Measurements from ENCODE around the gene GSTA5. TPM values are rescaled to one million over a fixed set of nuclear protein-coding genes. Genes with fewer than 3 reads are reported as not detected.
"Not testable (repeated sequence)": the region's sequence is repeated elsewhere in the genome, so short reads cannot be mapped to it uniquely, and the experiment has no call there.

Gene GSTA5
- total RNA-seq, 2 donors from 2014 or later = not detected

DNA sequence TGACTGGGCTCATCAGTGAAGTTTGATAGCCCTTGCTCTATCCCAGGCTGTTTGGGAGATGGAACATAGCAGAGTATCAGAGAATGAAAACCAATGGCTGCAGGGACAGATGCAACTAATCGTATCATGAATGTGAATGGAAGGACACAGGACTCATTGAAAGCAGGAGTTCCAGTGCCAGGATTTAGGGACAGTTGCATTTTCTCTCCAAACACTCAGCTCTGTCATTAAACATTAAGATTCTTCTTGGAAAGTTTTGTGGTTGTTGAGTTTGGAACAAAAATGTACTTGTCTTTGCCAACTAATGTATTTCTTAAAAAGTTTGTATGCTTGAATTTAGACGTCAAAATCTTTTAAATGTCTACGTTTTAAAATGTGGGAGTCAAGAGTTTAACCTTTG, 31.0 kb upstream of the GSTA5 start:
- no peak overlapping the region for H3K27ac ChIP-seq
- no peaks in the 10 kb centered on the region for H3K9me3 ChIP-seq
- intact Hi-C loops (cut with DNase I) = no loop called here
- H3K36me3 ChIP-seq = no peaks in the 10 kb centered on the region
- no peak for TF ChIP-seq CTCF (IDR thresholded peaks at IDR 0.05)
- no peak for TF ChIP-seq POLR2AphosphoS5 (IDR thresholded peaks at IDR 0.05)
- TF ChIP-seq POLR2A (IDR thresholded peaks at IDR 0.05) = no peak
- H3K4me1 ChIP-seq (replicated peaks) = no peaks in the 10 kb centered on the region
- 26% methylated on average over 3 of the region's 3 CpGs for WGBS
- H3K27me3 ChIP-seq (replicated peaks; ENCODE audit: insufficient read depth) = no peaks in the 10 kb centered on the region
- no peak overlapping the region for H3K4me3 ChIP-seq
- DNase-seq (ENCODE audit: low spot score) = no peak

GRCh38 chr6:52870335-52871091, 29.9 kb upstream of the GSTA5 start:
- H3K4me3 ChIP-seq; DNase-seq (ENCODE audit: low spot score); H3K4me1 ChIP-seq (replicated peaks); H3K36me3 ChIP-seq; H3K9me3 ChIP-seq; H3K27ac ChIP-seq; intact Hi-C loops (cut with DNase I); H3K27me3 ChIP-seq (replicated peaks; ENCODE audit: insufficient read depth): not testable (repeated sequence)
- 77% methylated on average over 3 of the region's 3 CpGs for WGBS

- H3K27ac ChIP-seq; intact Hi-C loops (cut with DNase I); H3K27me3 ChIP-seq (replicated peaks; ENCODE audit: insufficient read depth); H3K9me3 ChIP-seq; H3K4me3 ChIP-seq; H3K36me3 ChIP-seq; H3K4me1 ChIP-seq (replicated peaks); DNase-seq (ENCODE audit: low spot score): not testable (repeated sequence)
- WGBS = 67% methylated on average over 5 of the region's 5 CpGs
Observed at GRCh38 chr6:52868899-52869298, 28.3 kb upstream of the GSTA5 start.

DNA sequence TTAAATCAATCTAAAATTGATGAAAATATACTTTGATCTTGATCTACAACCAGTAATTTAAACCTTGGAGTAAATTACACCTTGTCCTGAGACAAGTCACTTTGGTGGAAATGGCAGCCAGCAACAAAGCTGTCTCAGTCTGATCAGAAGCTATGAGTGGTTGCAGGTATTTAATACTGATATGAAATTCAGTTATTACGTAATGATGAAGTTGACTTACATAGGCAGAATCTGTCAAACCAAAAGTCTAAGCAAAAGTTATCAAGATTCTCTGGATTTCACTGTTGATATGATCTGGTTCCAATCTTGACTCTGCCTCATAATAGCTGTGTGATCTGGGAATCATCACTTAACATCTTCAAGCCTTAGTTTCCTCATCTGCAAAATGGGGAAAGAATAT, 27.6 kb upstream of the GSTA5 start:
- Histone ChIP-seq H3K27me3 (replicated peaks; ENCODE audit: insufficient read depth) (no peaks in the 10 kb centered on the region), H3K36me3 (no peaks in the 10 kb centered on the region), H3K4me3 (no peak overlapping the region), H3K4me1 (replicated peaks) (no peaks in the 10 kb centered on the region), H3K9me3 (no peaks in the 10 kb centered on the region), H3K27ac (no peak overlapping the region)
- DNase-seq (ENCODE audit: low spot score) = no peak
- TF ChIP-seq POLR2AphosphoS5 (IDR thresholded peaks at IDR 0.05) (no peak), POLR2A (IDR thresholded peaks at IDR 0.05) (no peak), CTCF (IDR thresholded peaks at IDR 0.05) (no peak)
- WGBS = 88% methylated on average over 1 of the region's 1 CpG
- intact Hi-C loops (cut with DNase I) = no loop called here

DNA sequence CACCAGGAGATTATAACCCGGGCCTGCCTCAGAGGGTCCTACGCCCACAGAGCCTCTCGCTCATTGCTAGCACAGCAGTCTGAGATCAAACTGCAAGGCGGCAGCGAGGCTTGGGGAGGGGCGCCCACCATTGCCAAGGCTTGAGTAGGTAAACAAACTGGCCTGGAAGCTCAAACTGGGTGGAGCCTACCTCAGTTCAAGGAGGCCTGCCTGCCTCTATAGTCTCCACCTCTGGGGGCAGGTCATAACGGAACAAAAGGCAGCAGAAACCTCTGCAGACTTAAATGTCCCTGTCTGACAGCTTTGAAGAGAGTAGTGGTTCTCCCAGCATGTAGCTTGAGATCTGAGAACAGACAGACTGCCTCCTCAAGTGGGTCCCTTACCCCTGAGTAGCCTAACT, 20.5 kb upstream of the GSTA5 start:
- H3K9me3 ChIP-seq; H3K27me3 ChIP-seq (replicated peaks; ENCODE audit: insufficient read depth); H3K4me1 ChIP-seq (replicated peaks); DNase-seq (ENCODE audit: low spot score); H3K27ac ChIP-seq; H3K4me3 ChIP-seq; H3K36me3 ChIP-seq; intact Hi-C loops (cut with DNase I): not testable (repeated sequence)
- WGBS = 69% methylated on average over 7 of the region's 7 CpGs

DNA sequence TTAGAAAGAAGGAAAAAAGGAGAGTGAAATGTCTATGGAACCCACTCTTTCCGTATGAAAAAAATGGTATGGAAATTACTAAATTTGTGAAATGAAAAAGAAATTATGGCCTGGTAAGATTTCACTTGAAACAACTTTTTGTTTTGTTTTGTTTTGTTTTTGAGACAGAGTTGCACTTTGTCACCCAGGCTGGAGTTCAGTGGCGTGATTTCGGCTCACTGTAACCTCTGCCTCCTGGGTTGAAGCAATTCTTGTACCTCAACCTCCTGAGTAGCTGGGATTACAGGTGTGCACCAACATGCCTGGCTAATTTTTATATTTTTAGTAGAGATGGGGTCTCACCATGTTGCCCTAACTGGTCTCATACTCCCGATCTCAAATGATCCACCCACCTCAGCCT, 17.8 kb upstream of the GSTA5 start:
- no peak for DNase-seq (ENCODE audit: low spot score)
- Histone ChIP-seq H3K36me3 (no peaks in the 10 kb centered on the region), H3K27me3 (replicated peaks; ENCODE audit: insufficient read depth) (no peaks in the 10 kb centered on the region), H3K4me1 (replicated peaks) (no peaks in the 10 kb centered on the region), H3K27ac (no peak overlapping the region), H3K9me3 (no peaks in the 10 kb centered on the region), H3K4me3 (no peak overlapping the region)
- intact Hi-C loops (cut with DNase I) = no loop called here
- TF ChIP-seq POLR2AphosphoS5 (IDR thresholded peaks at IDR 0.05) (no peak), POLR2A (IDR thresholded peaks at IDR 0.05) (no peak), CTCF (IDR thresholded peaks at IDR 0.05) (no peak)
- WGBS = 96% methylated on average over 4 of the region's 4 CpGs

- not testable (repeated sequence) for H3K4me3 ChIP-seq
- WGBS = 4% methylated on average over 3 of the region's 3 CpGs
Observed at GRCh38 chr6:52856137-52856536, 15.5 kb upstream of the GSTA5 start.

More at GRCh38 chr6:52856137-52856536, 15.5 kb upstream of the GSTA5 start:
- H3K27me3 ChIP-seq (replicated peaks; ENCODE audit: insufficient read depth); H3K4me1 ChIP-seq (replicated peaks); intact Hi-C loops (cut with DNase I); H3K9me3 ChIP-seq; H3K27ac ChIP-seq; H3K36me3 ChIP-seq; DNase-seq (ENCODE audit: low spot score): not testable (repeated sequence)
